HEK293T (cell line): ENCODE data around the gene OTX1.

ENCODE experiments used
- FOXK2 ChIP-seq: fragments of 450-650 bp; IDR thresholded peaks from 2 replicates; pipeline ENCODE4 v1.6.1; 2016; ENCODE audit warnings: mild to moderate bottlenecking
- L3MBTL2 ChIP-seq: fragments of 450-650 bp; conservative IDR thresholded peaks from 2 replicates; pipeline ENCODE4 v1.6.1; 2016; ENCODE audit warnings: mild to moderate bottlenecking

- TF ChIP-seq L3MBTL2: no peak
- no peak for TF ChIP-seq FOXK2
Measured at GRCh38 chr2:63038034-63038433, 12.6 kb upstream of the OTX1 start.
